K562 (cell line): ENCODE results near the gene GIMAP1. TPM values are rescaled to one million over a fixed set of nuclear protein-coding genes. Genes with fewer than 3 reads are reported as not detected.

ENCODE experiments used
- ATAC-seq: fragments of 200-7000 bp; cut with Tn5 transposase; 3 replicates; pipeline ENCODE4 v1.9.1; 2020; ENCODE audit warnings: moderate library complexity
- BruUV-seq: library from RNA; stranded (reverse); fragments of 400-500 nt; replicated peaks from 2 replicates; lab custom pipeline; 2021; lab: Mats Ljungman, UMichigan
- CTCF ChIA-PET: fragments of 300-600 bp; formaldehyde crosslinking; extraction: SDS; loops from one replicate; lab custom pipeline; 2021; ENCODE audit warnings: low intra/inter-chr PET ratio; lab: Yijun Ruan, JAX
- POLR2A ChIA-PET: fragments of 300-600, 350-650 bp; sonication (Branson Sonifier 250); formaldehyde crosslinking; extraction: SDS; loops from one replicate; lab custom pipeline; 2021; ENCODE audit warnings: antibody characterized with exemption, inconsistent platforms; lab: Yijun Ruan, JAX
- DNase-seq, 4 experiments: peaks; one replicate each; pipeline versions ENCODE4 v3.0.0 to v3.0.0-alpha.2; 2011 to 2018; ENCODE audit warnings: low spot score in 3 of 4, mixed read lengths in 3 of 4; ENCODE audit errors: extremely low read depth in 1 of 4
- FAIRE-seq: peaks from 2 replicates; lab custom pipeline; 2011; peaks lifted over from hg19 to GRCh38; lab: Jason Lieb, UNC
- H2AFZ ChIP-seq: 2 replicates; pipeline ENCODE4 v1.6.0; 2011; ENCODE audit warnings: low read depth, low read length, control low read depth, inconsistent platforms
- H3K27ac ChIP-seq: fragments of 200-600 bp; 3 replicates; pipeline ENCODE4 v1.8.0; 2011; ENCODE audit warnings: low read depth, mild to moderate bottlenecking, control low read depth, inconsistent platforms, low read length, moderate library complexity, mixed read lengths; ENCODE audit errors: extremely low read depth
- H3K27me3 ChIP-seq, 2 experiments: fragments of 300-600 bp in 1 of 2; 2 replicates in 1 of 2; 3 replicates in 1 of 2; pipeline versions ENCODE4 v1.6.0 to v1.8.0; 2011; ENCODE audit warnings: inconsistent platforms in 2 of 2, low read length in 2 of 2, mild to moderate bottlenecking in 1 of 2, mixed read lengths in 1 of 2, moderate library complexity in 1 of 2; ENCODE audit not compliant: control insufficient read depth in 2 of 2, insufficient read depth in 2 of 2
- H3K36me3 ChIP-seq: fragments of 300-600 bp; 3 replicates; pipeline ENCODE4 v1.8.0; 2011; ENCODE audit warnings: mild to moderate bottlenecking, low read length, inconsistent platforms; ENCODE audit not compliant: control insufficient read depth, insufficient read depth
- H3K4me1 ChIP-seq, 2 experiments: fragments of 200-600 bp in 1 of 2; replicated peaks in 1 of 2; 2 replicates in 1 of 2; 3 replicates in 1 of 2; pipeline versions ENCODE4 v1.5.1 to v1.8.0; 2011; ENCODE audit warnings: inconsistent platforms in 2 of 2, low read length in 2 of 2, mild to moderate bottlenecking in 1 of 2, mixed read lengths in 1 of 2, moderate library complexity in 1 of 2; ENCODE audit not compliant: control insufficient read depth in 2 of 2, insufficient read depth in 2 of 2
- H3K4me2 ChIP-seq: 2 replicates; pipeline ENCODE4 v1.6.1; 2011; ENCODE audit warnings: low read length, control low read depth, inconsistent platforms, mixed read lengths; ENCODE audit not compliant: insufficient read depth
- H3K4me3 ChIP-seq: fragments of 200-600 bp; sonication (generic), shearing (Covaris generic); 2 replicates; pipeline ENCODE4 v1.5.1; 2016; ENCODE audit warnings: control low read depth, inconsistent platforms
- H3K79me2 ChIP-seq: fragments of 200-600 bp; 3 replicates; pipeline ENCODE4 v1.8.0; 2011; ENCODE audit warnings: low read length, inconsistent platforms; ENCODE audit not compliant: control insufficient read depth, insufficient read depth
- H3K9ac ChIP-seq, 2 experiments: 2 replicates each; pipeline versions ENCODE4 v1.6.0 to v1.6.1; 2011; ENCODE audit warnings: low read depth in 2 of 2, low read length in 2 of 2, control low read depth in 1 of 2, inconsistent platforms in 1 of 2, mild to moderate bottlenecking in 1 of 2, mixed read lengths in 1 of 2; ENCODE audit not compliant: insufficient read depth in 1 of 2
- H3K9me1 ChIP-seq: one replicate; pipeline ENCODE4 v1.6.0; 2011; ENCODE audit warnings: inconsistent platforms, mild to moderate bottlenecking, low read length, moderate library complexity; ENCODE audit not compliant: control insufficient read depth, insufficient read depth
- H3K9me3 ChIP-seq: replicated peaks from 2 replicates; pipeline ENCODE4 v1.5.1; 2011; ENCODE audit warnings: low read depth, low read length, inconsistent platforms; ENCODE audit not compliant: control insufficient read depth, insufficient read depth
- H4K20me1 ChIP-seq: replicated peaks from 2 replicates; pipeline ENCODE4 v1.6.1; 2011; ENCODE audit warnings: low read length, inconsistent platforms, mixed read lengths; ENCODE audit not compliant: control insufficient read depth, insufficient read depth
- BCOR ChIP-seq: fragments of 450-650 bp; IDR thresholded peaks from 2 replicates; pipeline ENCODE4 v1.6.1; 2016
- CHCHD3 ChIP-seq: fragments of 250-450 bp; sonication (Bioruptor Pico); IDR thresholded peaks from 2 replicates; pipeline ENCODE4 v2.1.2; 2022; ENCODE audit warnings: mild to moderate bottlenecking
- EZH2 ChIP-seq: IDR thresholded peaks from 2 replicates; pipeline ENCODE4 v1.6.1; 2012; ENCODE audit warnings: low read depth, mild to moderate bottlenecking, inconsistent platforms, low read length, borderline replicate concordance
- RBM14 ChIP-seq: fragments of 200-400 bp; formaldehyde crosslinking; IDR thresholded peaks from 2 replicates; pipeline ENCODE4 v1.6.1; 2018; ENCODE audit warnings: low read depth, mild to moderate bottlenecking, low read length, moderate library complexity, borderline replicate concordance; ENCODE audit not compliant: insufficient read depth
- WGBS: fragments of 100-300 bp; shearing (Covaris generic); methylation state at CpG from one replicate; pipeline ENCODE4 v1.1.6; 2016; ENCODE audit warnings: low coverage, mixed read lengths; ENCODE audit not compliant: insufficient coverage; ENCODE audit errors: missing lambda C conversion rate; 5-methylcytosine and 5-hydroxymethylcytosine counted together
- in situ Hi-C: fragments of 300-500 bp; cut with MboI; formaldehyde crosslinking; loops from 4 replicates; pipeline ENCODE4 v1.15.0; 2018; ENCODE audit warnings: inconsistent platforms, mixed read lengths
- intact Hi-C: fragments of 100-400 bp; cut with micrococcal nuclease; formaldehyde crosslinking; loops from 2 replicates; pipeline ENCODE4 v1.14.2; 2022
- polyA plus RNA-seq, 8 experiments: library from polyadenylated mRNA; depleted of rRNA in 4 of 8; stranded (reverse) in 5 of 8; unstranded in 3 of 8; fragments of >200 nt; fragmentation: Nextera tagmentation in 2 of 8; fragmentation: Illumina TruSeq in 1 of 8; extraction: Ambion mirVana in 2 of 8; extraction: Trizol in 1 of 8; gene quantifications; 2 replicates each; pipeline versions ENCODE4 v1.2.1 to v1.2.3, GENCODE V29; 2011 to 2014; ENCODE audit warnings: inconsistent platforms in 1 of 8, missing spikeins in 1 of 8
- total RNA-seq, 7 experiments: library from RNA; depleted of rRNA in 6 of 7; stranded (reverse); fragments of >200 nt in 6 of 7; fragmentation: Illumina TruSeq in 2 of 7; extraction: Trizol in 2 of 7; gene quantifications; 2 replicates each; pipeline versions ENCODE4 v1.2.1 to v1.2.3, GENCODE V29; 2011 to 2021; ENCODE audit warnings: low replicate concordance in 1 of 7
- TF ChIP-seq, protein P1 (sequence below): sonication (generic); formaldehyde crosslinking; IDR thresholded peaks from 2 replicates; pipeline ENCODE4 v1.8.0; 2023; ENCODE audit warnings: missing genetic modification reagents, mild to moderate bottlenecking, borderline replicate concordance

Gene GIMAP1
- total and polyA plus RNA-seq, 9 of the 15 experiments (the other 6 are each of a cell fraction or from before 2014, with no cell fraction given), result 0.04 to 0.13 TPM; not detected in 7

DNA sequence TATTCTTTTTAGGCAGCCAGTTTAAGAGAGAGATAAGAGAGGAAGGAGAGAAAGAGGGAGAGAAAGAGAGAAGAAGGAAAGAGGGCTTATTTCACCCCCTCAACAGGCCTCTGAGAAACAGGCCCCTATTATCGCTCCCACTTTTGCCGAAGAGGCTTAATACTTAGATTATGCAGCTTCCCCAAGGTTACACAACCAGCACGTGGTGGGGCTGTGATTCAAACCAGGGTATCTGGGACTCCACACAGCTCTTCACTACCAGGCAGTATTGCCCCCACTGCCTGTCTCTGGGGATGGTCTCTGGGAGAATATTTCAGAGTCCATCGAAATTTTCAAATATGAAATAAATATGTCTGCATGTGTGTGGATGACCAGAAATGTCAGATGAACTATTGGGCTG is 3.0 kb downstream of the GIMAP1 start (continued):
- TF ChIP-seq, protein P1, sequence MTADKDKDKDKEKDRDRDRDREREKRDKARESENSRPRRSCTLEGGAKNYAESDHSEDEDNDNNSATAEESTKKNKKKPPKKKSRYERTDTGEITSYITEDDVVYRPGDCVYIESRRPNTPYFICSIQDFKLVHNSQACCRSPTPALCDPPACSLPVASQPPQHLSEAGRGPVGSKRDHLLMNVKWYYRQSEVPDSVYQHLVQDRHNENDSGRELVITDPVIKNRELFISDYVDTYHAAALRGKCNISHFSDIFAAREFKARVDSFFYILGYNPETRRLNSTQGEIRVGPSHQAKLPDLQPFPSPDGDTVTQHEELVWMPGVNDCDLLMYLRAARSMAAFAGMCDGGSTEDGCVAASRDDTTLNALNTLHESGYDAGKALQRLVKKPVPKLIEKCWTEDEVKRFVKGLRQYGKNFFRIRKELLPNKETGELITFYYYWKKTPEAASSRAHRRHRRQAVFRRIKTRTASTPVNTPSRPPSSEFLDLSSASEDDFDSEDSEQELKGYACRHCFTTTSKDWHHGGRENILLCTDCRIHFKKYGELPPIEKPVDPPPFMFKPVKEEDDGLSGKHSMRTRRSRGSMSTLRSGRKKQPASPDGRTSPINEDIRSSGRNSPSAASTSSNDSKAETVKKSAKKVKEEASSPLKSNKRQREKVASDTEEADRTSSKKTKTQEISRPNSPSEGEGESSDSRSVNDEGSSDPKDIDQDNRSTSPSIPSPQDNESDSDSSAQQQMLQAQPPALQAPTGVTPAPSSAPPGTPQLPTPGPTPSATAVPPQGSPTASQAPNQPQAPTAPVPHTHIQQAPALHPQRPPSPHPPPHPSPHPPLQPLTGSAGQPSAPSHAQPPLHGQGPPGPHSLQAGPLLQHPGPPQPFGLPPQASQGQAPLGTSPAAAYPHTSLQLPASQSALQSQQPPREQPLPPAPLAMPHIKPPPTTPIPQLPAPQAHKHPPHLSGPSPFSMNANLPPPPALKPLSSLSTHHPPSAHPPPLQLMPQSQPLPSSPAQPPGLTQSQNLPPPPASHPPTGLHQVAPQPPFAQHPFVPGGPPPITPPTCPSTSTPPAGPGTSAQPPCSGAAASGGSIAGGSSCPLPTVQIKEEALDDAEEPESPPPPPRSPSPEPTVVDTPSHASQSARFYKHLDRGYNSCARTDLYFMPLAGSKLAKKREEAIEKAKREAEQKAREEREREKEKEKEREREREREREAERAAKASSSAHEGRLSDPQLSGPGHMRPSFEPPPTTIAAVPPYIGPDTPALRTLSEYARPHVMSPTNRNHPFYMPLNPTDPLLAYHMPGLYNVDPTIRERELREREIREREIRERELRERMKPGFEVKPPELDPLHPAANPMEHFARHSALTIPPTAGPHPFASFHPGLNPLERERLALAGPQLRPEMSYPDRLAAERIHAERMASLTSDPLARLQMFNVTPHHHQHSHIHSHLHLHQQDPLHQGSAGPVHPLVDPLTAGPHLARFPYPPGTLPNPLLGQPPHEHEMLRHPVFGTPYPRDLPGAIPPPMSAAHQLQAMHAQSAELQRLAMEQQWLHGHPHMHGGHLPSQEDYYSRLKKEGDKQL, result no peak

DNA sequence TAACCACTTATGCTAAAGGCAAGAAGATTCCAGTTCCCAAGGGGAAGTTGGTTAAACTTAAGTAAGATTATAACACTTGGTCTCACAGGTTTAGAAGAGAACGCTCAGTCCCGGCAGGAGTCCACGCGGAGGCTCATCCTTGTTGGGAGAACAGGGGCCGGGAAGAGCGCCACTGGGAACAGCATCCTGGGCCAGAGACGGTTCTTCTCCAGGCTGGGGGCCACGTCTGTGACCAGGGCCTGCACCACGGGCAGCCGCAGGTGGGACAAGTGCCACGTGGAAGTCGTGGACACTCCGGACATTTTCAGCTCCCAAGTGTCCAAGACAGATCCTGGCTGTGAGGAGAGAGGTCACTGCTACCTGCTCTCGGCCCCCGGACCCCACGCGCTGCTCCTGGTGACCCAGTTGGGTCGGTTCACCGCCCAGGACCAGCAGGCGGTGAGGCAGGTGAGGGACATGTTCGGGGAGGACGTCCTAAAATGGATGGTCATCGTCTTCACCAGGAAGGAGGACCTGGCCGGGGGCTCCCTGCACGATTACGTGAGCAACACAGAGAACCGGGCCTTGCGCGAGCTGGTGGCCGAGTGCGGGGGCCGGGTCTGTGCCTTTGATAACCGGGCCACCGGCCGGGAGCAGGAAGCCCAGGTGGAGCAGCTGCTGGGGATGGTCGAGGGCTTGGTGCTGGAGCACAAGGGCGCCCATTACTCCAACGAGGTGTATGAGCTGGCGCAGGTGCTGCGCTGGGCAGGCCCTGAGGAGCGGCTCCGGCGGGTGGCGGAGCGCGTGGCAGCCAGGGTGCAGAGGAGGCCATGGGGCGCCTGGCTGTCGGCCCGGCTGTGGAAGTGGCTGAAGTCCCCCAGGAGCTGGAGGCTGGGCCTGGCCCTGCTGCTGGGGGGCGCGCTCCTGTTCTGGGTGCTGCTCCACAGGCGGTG is 3.8 kb downstream of the GIMAP1 start:
- Histone ChIP-seq H3K4me3 (no peak overlapping the region), H3K27ac (no peak overlapping the region), H2AFZ (no peak overlapping the region), H3K9me1 (no peaks in the 10 kb centered on the region), H4K20me1 (no peaks in the 10 kb centered on the region), H3K4me1 (peaks cover 0 to 8% of the 10 kb centered on the region in 2 experiments; a peak in 1 of 5 replicates), H3K4me2 (no peak overlapping the region), H3K9me3 (no peaks in the 10 kb centered on the region), H3K9ac (no peak overlapping the region), H3K27me3 (peaks cover 38 to 48% of the 10 kb centered on the region in 2 experiments)
- no TSS peak for BruUV-seq
- 2% methylated on average over 52 of the region's 52 CpGs for WGBS
- ATAC-seq, result peak; percentile 52; the same call in 2 of the 3 replicates
- no peak for DNase-seq
- FAIRE-seq, result no peak
- in situ Hi-C loops, result no loop called here
- intact Hi-C loops, result no loop called here
- POLR2A ChIA-PET, result interaction anchor here (0.7 kb wide), 1 partner anchor 13 kb away, joined by 4 read pairs; no protein-coding TSS in a partner anchor
- TF ChIP-seq BCOR, result no peak
- 0 out of 2 replicates have a peak, but pooled peaks have one; percentile 23 for TF ChIP-seq EZH2
- peak; percentile 66; the same call in 1 of the 2 replicates for TF ChIP-seq RBM14
- no peak for TF ChIP-seq CHCHD3 (CRISPR knock-in tag)
- TF ChIP-seq, all 486 proteins: peak for 2
- CTCF ChIA-PET, result no interaction called here
- Histone ChIP-seq H3K36me3 (no peaks in the 10 kb centered on the region), H3K79me2 (no peaks in the 10 kb centered on the region)
